ENCODE data around the gene SH3BP4. TPM values are rescaled to one million over a fixed set of nuclear protein-coding genes. Genes with fewer than 3 reads are reported as not detected.

The SH3BP4 gene
- total and polyA plus RNA-seq, 10 of the 15 experiments (the other 5 are each of a cell fraction or from before 2014, with no cell fraction given): 0.03 to 0.36 TPM; not detected in 8

GRCh38 chr2:234958746-234959395 is 7.1 kb downstream of the SH3BP4 start:
- Histone ChIP-seq H3K36me3 (ENCODE audit: control insufficient read depth in 2 of 2, insufficient read depth in 2 of 2, low read length in 1 of 2) (no peaks in the 10 kb centered on the region), H3K9me3 (replicated peaks; ENCODE audit: control insufficient read depth, insufficient read depth, low read length) (no peaks in the 10 kb centered on the region), H4K20me1 (ENCODE audit: control insufficient read depth, insufficient read depth) (no peaks in the 10 kb centered on the region), H2AFZ (ENCODE audit: control insufficient read depth, low read depth, low read length) (no peak overlapping the region), H3K9ac (ENCODE audit: control insufficient read depth, insufficient read depth, low read length) (no peak overlapping the region), H3K4me2 (ENCODE audit: control insufficient read depth, insufficient read depth) (no peak overlapping the region), H3K79me2 (ENCODE audit: control insufficient read depth, insufficient read depth, low read length) (no peaks in the 10 kb centered on the region), H3K4me1 (ENCODE audit: control insufficient read depth, insufficient read depth, low read length) (no peaks in the 10 kb centered on the region), H3K4me3 (no peak overlapping the region), H3K27me3 (replicated peaks in 1 of 2; ENCODE audit: control insufficient read depth in 2 of 2, insufficient read depth in 2 of 2, low read length in 1 of 2) (peaks cover 0 to under 1% of the 10 kb centered on the region in 2 experiments; a peak in 1 of 4 replicates), H3K27ac (ENCODE audit: control insufficient read depth, insufficient read depth) (no peak overlapping the region)
- in situ Hi-C loops (cut with MboI): no loop called here
- no TSS peak for BruUV-seq (replicated peaks)
- 41% methylated on average over 10 of the region's 10 CpGs for WGBS (ENCODE audit: insufficient coverage, insufficient replicate concordance, low lambda C conversion rate, missing lambda C conversion rate)
- no peak for DNase-seq (ENCODE audit: low read depth, low spot score)
- POLR2A ChIA-PET: no interaction called here
- SMC1A ChIA-PET (ENCODE audit: uncharacterized antibody, unreplicated experiment): no interaction called here
- no peak for ATAC-seq
- intact Hi-C loops (cut with micrococcal nuclease; ENCODE audit: unreplicated experiment): no loop called here
- CTCF ChIA-PET: no interaction called here
- RAD21 ChIA-PET (ENCODE audit: unreplicated experiment): no interaction called here
- no peak for FAIRE-seq
- TF ChIP-seq SIN3A (IDR thresholded peaks at IDR 0.05; ENCODE audit: low read depth, low read length) (no peak), ZBED1 (IDR thresholded peaks at IDR 0.05; ENCODE audit: borderline replicate concordance) (no peak), HDAC6 (IDR thresholded peaks at IDR 0.05; ENCODE audit: unreplicated experiment) (no peak), SMAD5 (IDR thresholded peaks at IDR 0.05; ENCODE audit: low read depth) (no peak), PAX5 (IDR thresholded peaks at IDR 0.05; ENCODE audit: borderline replicate concordance, low read depth, low read length) (no peak), SRF (IDR thresholded peaks at IDR 0.05; ENCODE audit: low read depth in 2 of 2, low read length in 2 of 2) (no peak), ATF2 (IDR thresholded peaks at IDR 0.05; ENCODE audit: low read length) (no peak), POLR2AphosphoS2 (IDR thresholded peaks at IDR 0.05; ENCODE audit: low read depth, low read length) (no peak), ZBTB11 (CRISPR knock-in tag; IDR thresholded peaks at IDR 0.05) (no peak), ZBTB4 (CRISPR knock-in tag; IDR thresholded peaks at IDR 0.05) (no peak), REST (IDR thresholded peaks at IDR 0.05; ENCODE audit: low read depth, low read length) (no peak)

Measured in GM12878 (cell line).